Stimulated activated CD8-positive, alpha-beta memory T cell treated with anti-CD3 and anti-CD28 coated beads, Interleukin-4, amount 100 ng/mL, for 24 hours (primary cell): Measurements from ENCODE around the gene PRSS2.
"Not testable (repeated sequence)": the region's sequence is repeated elsewhere in the genome, so short reads cannot be mapped to it uniquely, and the experiment has no call there.

Experiments used
- DNase-seq: peaks from one replicate; pipeline ENCODE4 v3.0.0-alpha.2; 2020; ENCODE audit warnings: low read depth

The PRSS2 gene

DNA sequence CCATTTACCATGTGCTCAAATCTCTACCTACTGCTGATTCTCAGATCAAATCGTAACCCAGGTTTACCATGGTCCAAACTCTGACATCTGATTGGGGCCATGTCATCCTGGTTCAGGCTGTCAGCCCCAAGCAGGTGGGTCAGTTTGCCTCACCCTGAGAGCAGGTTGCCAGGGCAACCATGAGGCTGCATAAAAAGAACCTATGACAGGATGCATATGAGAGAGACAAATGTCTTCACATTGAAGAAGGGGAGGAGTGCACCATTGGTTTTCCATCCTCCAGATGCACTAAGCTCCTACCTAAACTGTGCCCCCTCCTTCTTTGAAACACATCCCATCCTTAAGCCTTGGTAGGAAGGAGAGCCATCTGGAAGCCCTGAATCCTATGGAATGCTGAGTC, 11.3 kb upstream of the PRSS2 start:
- DNase-seq: no peak

DNA sequence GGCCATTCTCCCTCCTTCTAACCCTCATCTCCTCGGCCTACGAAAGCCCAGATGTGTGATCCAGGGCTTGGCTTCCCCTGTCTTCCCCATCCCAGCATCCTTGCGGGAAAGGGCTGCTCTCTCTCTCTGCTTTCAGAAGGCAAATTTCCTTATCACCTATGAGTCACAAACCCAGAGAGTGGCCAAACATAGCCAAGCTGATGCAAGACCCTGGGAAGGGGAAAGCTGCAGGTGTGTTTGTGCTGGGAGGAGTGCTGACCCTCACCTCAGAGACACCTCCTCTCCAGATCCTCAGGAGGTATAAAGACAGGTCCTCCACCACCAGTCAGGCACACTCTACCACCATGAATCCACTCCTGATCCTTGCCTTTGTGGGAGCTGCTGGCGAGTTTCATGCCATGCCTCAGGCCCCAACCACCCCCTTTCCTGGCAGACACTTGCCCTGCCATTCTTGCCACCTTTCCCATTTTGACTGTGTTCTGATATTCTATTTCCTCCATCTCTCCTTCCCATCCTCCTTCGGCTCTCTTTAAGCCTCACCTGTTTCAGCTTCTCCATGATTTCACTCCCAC, 10.6 kb upstream of the PRSS2 start:
- no peak for DNase-seq

DNA sequence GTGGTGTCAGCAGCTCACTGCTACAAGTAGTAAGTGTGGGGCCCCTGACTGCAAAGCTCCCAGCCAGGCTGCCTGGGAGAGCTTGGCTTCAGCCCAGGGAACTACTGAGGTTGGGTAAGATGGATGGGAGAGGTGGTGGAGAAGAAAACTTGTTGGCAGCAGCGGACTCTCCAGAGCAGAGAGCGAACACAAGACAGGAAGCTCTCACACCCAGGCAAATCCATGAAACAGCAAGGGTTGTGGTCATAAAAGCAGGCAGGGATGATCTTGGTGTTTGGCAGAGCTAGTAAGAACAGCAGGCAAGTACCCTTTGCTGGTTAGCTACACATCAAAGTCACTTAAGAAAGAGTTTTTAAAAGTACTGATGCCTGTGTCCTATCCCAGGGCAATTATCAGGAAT, 9.2 kb upstream of the PRSS2 start:
- not testable (repeated sequence) for DNase-seq

DNA sequence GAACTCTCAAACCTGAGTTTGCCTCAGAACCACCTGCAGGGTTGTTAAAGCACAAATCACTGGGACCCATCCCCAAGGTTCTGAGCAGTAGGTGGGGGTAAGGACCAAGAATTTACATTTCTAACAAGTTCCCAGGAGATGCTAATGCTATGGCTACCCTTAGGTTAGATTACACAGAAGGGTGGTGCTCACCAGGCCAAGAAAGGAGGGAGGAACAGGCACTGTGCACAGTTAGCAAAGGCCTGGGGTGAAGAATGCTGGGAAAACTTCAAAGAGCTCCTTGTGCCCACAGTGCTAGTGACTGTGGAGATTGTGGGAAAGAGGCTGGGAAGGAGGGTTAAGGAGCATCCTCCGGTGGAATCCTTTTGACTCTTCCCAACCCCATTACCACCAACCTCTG, 8.7 kb upstream of the PRSS2 start:
- DNase-seq: no peak

DNA sequence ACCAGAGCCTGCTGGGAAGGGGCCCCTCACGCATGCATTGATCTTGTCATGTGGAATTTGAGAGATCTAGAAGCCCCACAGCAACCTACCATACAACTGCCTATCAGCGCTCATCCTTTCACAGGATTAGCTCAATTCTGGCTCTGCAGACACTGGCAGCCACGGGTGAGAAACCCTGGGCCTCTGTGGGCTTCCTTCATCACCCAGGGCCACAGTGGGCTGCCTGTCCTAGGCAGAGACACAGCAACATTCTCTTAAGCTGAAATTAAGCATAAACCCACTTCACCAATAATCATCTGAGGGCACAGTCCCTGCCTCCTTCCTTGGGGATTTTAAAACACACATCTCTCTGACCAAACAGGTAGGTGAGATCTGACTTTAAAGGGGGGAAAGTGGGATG, 3.3 kb upstream of the PRSS2 start:
- no peak for DNase-seq

DNA sequence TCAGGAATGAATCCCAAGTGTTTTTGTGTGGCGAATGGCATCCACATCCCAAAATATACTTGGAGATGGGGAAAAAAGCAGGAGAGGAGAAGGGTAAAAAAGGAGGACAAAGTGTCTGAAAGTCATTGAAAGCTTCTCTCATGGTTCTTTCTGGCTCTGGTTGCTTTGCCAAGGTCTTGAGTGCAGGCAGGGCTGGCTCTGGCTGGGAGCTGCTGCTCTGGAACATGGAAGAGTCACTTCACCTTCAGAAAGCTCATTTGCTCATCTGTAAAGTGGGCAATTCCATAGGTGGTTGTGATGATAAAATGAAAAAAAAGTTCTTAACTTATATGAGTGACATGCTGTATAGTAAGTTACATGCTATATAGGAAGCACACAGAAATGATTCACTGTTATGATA, 2.9 kb upstream of the PRSS2 start:
- no peak for DNase-seq

DNA sequence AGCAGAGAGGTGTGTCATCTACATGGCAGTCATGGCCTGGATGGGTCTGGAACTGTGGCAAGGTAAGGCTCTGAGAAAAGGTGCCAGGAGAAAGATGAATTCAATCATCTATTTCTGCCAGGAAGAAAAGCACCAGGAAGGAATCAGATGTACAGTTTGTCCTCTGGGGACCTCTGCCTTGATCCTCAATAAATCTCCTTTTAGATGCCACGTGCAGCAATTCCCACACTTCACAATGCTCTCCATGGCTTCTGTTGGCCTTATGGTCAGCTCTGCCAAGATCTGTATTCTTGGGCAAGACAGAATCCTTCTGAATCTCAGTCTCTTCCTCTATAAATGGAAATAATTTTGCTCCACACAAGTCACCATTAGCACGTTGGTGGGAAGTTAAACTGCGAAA, 1.9 kb upstream of the PRSS2 start:
- not testable (repeated sequence) for DNase-seq

DNA sequence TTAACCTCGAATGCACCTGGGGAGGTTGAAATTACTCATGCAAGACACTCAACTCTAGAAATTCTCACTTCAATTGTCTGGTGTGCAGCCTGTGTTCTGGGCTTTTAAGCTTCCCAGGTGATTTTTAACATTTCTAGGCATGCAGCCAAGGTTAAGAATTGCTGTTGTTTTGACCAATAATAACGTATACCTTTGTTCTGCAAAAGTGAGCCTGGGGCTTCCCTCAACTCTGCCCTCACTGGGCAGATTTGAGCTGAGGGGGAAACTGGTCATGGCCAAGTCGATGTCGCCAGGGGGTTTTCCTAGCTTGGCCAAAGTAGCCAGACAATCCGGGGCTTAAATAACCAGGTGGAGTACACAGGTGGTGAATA, 568 bp downstream of the PRSS2 start:
- no peak for DNase-seq

DNA sequence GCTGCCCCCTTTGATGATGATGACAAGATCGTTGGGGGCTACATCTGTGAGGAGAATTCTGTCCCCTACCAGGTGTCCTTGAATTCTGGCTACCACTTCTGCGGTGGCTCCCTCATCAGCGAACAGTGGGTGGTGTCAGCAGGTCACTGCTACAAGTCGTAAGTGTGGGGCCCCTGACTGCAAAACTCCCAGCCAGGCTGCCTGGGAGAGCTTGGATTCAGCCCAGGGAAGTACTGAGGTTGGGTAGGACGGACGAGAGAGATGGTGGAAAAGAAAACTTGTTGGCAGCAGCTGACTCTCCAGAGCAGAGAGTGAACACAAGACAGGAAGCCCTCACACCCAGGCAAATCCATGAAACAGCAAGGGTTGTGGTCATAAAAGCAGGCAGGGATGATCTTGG, 1.3 kb downstream of the PRSS2 start:
- no peak for DNase-seq

DNA sequence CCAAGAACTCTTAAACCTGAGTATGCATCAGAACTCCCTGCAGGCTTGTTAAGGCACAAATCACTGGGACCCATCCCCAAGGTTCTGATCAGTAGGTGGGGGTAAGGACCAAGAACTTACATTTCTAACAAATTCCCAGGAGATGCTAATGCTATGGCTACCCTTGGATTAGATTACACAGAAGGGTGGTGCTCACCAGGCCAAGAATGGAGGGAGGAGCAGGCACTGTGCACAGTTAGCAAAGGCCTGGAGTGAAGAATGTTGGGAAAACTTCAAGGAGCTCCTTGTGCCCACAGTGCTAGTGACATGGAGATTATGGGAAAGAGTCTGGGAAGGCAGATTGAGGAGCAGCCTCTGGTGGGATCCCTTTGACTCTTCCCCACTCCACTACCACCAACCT, 1.9 kb downstream of the PRSS2 start:
- no peak for DNase-seq

DNA sequence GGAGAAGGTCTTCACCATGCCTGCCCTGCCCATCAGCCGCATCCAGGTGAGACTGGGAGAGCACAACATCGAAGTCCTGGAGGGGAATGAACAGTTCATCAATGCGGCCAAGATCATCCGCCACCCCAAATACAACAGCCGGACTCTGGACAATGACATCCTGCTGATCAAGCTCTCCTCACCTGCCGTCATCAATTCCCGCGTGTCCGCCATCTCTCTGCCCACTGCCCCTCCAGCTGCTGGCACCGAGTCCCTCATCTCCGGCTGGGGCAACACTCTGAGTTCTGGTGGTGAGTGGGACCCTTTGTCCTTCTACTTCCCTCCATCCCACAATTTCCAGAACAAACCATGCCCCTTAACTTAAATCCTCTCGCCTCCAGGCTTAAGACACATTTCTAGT, 2.5 kb downstream of the PRSS2 start:
- no peak for DNase-seq

DNA sequence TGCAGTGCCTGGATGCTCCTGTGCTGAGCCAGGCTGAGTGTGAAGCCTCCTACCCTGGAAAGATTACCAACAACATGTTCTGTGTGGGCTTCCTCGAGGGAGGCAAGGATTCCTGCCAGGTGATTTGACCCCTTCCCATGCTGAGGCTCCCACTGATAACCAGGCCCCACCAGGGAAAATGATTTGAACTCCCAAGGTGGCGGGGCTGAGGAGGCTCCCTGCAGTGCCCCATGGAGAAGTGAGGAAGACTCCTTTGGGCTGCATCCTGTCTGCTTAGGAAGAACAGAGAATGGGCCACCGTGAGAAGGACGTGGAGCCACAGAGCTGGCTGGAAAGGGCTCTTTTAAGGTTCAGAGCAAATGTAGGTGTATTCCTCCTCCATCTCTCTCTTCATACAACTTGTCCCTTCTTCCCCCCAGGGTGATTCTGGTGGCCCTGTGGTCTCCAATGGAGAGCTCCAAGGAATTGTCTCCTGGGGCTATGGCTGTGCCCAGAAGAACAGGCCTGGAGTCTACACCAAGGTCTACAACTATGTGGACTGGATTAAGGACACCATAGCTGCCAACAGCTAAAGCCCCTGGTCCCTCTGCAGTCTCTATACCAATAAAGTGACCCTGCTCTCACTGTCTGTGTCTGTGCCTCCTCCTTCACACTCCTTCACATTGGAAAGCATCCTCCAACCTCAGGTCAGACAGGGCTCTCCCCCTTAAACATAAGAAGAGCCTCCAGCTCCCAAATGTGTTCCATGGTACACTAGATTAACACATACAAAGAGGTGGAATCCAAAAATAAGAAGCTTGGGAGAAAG, 3.4 kb downstream of the PRSS2 start:
- no peak for DNase-seq

DNA sequence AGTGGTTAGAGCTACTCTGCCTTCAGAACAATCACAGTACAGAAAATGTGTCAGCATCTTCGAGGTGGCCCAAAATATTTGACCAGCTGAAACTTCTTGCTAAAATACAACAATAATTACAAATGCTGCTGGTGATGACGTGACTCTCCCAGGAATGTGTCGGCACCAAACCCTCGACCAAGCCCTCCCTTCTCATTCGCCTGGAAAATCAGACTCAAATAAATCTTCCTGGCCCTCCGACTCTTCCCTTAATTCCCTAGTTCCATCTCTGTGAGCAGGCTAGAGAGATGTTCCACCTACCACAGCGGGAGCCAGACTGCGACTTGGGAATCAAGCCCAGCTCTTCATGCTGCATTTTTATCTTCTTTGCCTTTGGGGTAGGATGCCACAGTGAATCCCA, 4.1 kb downstream of the PRSS2 start:
- no peak for DNase-seq

DNA sequence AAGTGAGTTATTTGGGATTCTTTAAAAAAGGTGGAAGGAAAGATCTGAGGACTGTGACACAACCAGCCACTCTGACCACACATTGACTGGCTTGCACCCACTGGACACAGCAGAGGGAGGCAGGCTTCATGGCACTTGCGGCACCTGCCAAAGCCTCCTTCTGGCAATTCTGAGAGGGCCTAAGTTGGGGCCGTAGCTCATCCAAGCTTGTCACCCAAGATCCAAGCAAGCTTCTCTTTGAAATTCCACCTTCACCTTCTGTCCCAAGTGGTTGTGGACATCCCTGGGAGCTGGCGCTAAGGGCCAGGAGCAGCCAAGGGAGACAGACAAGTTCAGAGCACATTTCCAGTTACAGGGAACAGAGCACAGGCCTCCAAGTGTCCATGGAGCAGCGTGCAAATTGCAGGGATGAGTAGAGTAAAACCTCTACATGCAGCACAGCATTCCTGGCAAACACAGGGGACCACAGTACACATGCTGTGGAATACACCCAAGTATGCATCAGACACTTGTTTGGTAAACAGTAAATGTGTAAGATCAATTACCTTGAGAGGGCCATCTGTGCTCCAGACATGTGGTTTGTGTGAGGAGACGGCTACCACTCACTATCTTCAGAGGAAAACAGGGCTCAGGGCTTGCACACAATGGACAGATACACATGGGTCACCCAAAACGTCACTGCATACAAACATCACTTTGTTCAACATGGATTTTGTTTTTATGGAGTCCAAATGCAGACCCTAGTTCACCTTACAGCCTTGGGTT, 4.8 kb downstream of the PRSS2 start:
- DNase-seq: not testable (repeated sequence)

DNA sequence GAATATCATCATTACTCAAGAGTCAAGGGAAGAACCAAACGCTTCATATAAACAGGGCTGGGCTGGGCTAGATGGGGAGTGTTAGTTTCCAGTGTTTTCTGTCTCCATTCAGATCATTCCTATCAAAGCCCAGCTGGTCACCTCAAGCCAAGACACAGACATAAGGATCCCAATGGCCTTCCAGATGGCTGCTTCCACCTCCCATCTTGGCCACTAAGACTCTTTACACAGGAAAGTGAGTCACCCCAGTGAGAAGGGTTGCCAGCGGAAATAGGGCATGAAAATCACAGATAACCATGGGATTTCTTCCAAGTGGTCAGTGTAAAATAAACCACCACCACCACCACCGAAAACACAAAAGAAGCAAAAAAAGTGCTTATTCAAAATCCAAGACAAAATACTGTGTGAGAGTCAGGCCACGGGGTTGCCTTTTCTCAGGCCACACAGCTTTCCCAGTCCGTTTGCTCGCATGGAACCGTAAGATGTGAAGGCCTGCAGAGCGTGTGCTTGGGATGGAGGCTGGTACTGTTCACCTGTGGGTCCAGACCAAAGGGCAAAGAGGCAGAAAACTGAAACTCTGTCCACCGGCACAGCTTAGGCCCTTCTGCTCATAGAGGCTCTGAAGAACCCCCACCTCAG, 5.6 kb downstream of the PRSS2 start:
- DNase-seq: no peak

DNA sequence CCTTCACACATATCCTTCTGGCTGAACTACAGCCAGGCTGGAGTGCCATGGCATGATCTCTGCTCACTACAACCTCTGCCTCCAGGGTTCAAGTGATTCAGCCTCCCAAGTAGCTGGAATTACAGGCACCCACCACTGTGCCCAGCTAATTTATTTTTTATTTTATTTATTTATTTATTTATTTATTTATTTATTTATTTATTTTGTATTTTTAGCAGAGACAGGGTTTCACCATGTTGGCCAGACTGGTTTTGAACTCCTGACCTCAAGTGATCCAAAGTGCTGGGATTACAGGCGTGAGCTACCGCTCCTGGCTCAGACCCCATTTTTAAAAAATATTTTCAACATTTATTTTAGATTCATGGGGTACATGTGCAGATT, 6.1 kb downstream of the PRSS2 start:
- DNase-seq: not testable (repeated sequence)

DNA sequence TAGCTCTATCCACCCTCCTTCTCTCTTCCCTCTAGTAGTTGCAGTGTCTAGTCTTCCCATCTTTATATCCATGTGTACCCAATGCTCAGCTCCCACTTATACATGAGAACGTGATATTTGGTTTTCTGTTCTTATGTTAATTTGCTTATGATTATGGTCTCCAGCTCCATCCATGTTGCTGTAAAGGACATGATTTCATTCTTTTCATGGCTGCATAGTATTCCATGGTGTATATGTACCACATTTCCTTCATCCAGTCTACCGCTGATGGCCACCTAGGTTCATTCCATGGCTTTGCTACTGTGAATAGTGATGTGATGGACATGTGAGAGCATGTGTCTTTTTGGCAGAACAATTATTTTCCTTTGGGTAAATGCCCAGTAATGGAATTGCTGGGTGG, 6.5 kb downstream of the PRSS2 start:
- no peak for DNase-seq

DNA sequence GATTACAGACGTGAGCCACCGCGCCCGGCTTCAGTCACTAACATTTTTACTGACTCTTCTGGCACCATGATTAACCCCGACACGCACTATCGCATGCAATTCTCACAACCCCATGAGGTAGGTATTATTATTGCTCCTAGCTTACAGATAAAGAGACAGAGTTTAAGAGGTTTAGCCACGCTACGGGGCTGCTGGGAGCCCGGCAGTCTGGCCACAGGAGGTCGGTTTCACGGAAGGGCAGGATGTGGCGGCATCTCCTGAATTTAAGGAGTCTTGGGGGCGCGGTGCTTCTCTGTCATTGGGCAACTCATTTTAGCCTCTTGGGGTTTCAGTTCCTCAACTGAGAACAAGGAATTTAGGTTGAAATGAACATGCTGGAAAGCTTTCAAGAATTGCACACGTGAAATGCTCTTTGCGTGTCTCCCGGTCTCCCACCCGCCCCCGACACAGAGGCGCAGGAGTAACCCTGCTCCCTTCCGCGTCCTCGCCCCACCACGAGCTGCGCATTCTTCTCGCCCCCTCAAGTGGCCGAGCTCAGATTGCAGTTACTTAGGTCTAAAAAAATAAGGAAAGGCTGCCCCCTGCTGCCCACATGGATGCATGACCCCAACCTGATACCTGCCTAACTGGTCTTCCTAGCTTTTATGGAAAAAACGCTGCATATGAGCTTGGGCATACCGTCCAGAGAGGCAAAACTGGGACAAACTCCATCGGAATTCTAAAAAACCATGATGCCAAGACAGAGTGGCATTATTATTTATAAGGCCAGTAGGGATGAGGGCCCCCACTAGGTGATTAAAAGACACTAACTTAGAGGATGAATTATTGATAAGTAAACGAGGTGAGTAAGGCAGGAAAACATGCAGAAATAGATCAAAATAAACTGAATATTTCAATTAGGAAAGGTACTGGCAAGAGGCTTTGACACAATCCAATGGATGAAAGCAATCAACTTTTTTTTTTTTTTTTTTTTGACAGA, 12.4 kb downstream of the PRSS2 start:
- peak; percentile 71 for DNase-seq

DNA sequence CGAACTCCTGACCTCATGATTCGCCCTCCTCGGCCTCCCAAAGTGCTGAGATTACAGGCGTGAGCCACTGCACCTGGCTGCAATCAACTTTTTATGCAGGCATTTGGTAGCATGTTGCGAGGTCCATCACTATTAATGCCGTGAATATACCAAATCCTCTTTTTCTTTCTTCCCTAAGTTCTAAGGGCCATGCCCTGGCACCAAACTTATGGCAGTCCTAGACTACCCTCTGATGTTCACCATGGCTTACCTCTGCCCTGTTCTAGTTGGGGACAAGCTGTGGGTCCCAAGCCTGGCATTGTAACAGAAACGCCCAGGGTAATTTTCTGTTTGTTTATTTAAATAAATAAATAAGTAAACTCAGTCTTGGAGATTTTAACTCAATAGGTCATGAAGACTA, 13.3 kb downstream of the PRSS2 start:
- DNase-seq: no peak

DNA sequence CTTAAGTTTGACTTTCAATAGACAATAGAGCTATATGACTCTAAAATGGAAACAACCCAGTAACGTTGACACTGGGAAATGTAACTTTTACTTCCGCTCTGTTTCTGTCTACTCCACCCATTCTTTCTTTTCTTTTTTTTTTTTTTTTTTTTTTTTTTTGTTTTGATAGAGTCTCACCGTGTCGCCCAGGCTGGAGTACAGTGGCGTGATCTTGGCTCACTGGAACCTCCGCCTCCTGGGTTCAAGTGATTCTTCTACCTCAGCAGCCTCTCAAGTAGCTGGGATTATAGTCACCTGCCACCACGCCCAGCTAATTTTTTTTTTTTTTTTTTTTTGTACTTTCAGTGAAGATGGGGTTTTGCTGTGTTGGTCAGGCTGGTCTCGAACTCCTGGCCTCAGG, 13.9 kb downstream of the PRSS2 start:
- no peak for DNase-seq

DNA sequence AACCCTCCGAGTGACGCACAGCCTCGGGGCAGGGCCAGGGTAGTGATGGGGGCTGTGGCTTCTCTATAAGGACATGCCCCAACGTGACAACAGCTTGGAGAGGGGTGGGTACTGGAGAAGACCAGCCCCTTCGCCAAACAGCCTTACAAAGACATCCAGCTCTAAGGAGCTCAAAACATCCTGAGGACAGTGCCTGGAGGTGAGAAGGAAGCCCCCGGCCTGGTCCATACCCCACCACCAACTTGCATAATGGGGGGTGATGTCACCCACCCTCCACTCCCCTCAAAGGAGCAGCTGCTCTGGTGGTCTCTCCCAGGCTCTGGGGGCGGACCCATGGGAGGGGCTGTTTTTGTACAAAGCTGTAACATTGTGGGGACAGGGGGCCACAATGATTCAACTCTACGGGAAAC, 15.1 kb downstream of the PRSS2 start:
- no peak for DNase-seq
